K562 (cell line): ENCODE results near the gene PDZD2.

ENCODE experiments used
- CHCHD3 ChIP-seq: fragments of 250-450 bp; sonication (Bioruptor Pico); IDR thresholded peaks from 2 replicates; pipeline ENCODE4 v2.1.2; 2022; ENCODE audit warnings: mild to moderate bottlenecking
- MAFF ChIP-seq: IDR thresholded peaks from 2 replicates; pipeline ENCODE4 v1.6.1; 2012; ENCODE audit warnings: low read length, improper control_type of control experiment
- POLR2A ChIP-seq: fragments of 450-650 bp; conservative IDR thresholded peaks from 2 replicates; pipeline ENCODE4 v1.6.1; 2016
- RAD21 ChIP-seq, 2 experiments: fragments of 250-450 bp in 1 of 2; fragments of 450-650 bp in 1 of 2; sonication (Bioruptor Pico) in 1 of 2; formaldehyde crosslinking in 1 of 2; IDR thresholded peaks in 1 of 2; conservative IDR thresholded peaks in 1 of 2; 2 replicates each; pipeline versions ENCODE4 v1.4.0 to v1.8.0; 2020 to 2022; ENCODE audit warnings: mild to moderate bottlenecking in 2 of 2, moderate library complexity in 1 of 2
- SMC3 ChIP-seq: conservative IDR thresholded peaks from 2 replicates; pipeline ENCODE4 v1.6.1; 2011; ENCODE audit warnings: low read depth, low read length, improper control_type of control experiment; ENCODE audit not compliant: insufficient read depth
- TCF7 ChIP-seq: sonication (generic); IDR thresholded peaks from 2 replicates; pipeline ENCODE4 v1.6.1; 2016; ENCODE audit warnings: antibody characterized with exemption, borderline replicate concordance
- ZFX ChIP-seq: sonication (generic); formaldehyde crosslinking; IDR thresholded peaks from 2 replicates; pipeline ENCODE4 v1.8.0; 2022; ENCODE audit warnings: mild to moderate bottlenecking, missing genetic modification reagents, moderate library complexity
- TF ChIP-seq, protein P1 (sequence below), 2 experiments: fragments of 450-650 bp; formaldehyde crosslinking in 1 of 2; IDR thresholded peaks; 2 replicates each; pipeline versions ENCODE4 v1.4.0 to v1.6.1; 2014 to 2020; ENCODE audit warnings: mild to moderate bottlenecking in 2 of 2, borderline replicate concordance in 1 of 2, low read depth in 1 of 2
- TF ChIP-seq, protein P2 (sequence below): sonication (generic); formaldehyde crosslinking; IDR thresholded peaks from 2 replicates; pipeline ENCODE4 v1.9.0; 2022; ENCODE audit warnings: mild to moderate bottlenecking, missing genetic modification reagents
- TF ChIP-seq, protein P3 (sequence below): conservative IDR thresholded peaks from 2 replicates; pipeline ENCODE4 v1.6.1; 2011; ENCODE audit warnings: low read depth, mild to moderate bottlenecking, low read length; ENCODE audit not compliant: control insufficient read depth

DNA sequence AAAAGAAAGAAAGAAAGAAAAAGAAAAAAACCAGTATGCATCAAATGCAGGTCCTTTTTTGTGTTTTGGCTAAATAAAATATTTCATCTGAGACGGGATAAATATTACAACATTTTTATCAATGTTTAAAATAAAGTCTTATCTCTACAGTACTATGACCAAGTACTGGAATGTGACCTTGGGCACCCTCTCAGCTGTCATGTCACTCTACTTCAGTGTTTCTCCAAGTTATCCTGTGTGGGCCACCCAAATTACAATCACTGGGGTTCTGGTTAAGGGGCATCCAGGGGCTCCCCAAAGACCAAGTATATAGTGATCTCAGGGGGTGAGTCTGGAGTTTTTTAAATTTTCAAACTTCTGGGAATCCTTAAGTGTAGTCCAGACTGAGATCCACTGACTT is 3.5 kb upstream of the PDZD2 start:
- TF ChIP-seq SMC3 (no peak), MAFF (no peak), TCF7 (no peak), CHCHD3 (CRISPR knock-in tag) (no peak), ZFX (CRISPR knock-in tag) (no peak), POLR2A (no peak), RAD21 (CRISPR knock-in tag; conservative IDR thresholded peaks at IDR 0.05 in 1 of 2, IDR thresholded peaks at IDR 0.05 in 1 of 2) (no peak)
- TF ChIP-seq, protein P1, sequence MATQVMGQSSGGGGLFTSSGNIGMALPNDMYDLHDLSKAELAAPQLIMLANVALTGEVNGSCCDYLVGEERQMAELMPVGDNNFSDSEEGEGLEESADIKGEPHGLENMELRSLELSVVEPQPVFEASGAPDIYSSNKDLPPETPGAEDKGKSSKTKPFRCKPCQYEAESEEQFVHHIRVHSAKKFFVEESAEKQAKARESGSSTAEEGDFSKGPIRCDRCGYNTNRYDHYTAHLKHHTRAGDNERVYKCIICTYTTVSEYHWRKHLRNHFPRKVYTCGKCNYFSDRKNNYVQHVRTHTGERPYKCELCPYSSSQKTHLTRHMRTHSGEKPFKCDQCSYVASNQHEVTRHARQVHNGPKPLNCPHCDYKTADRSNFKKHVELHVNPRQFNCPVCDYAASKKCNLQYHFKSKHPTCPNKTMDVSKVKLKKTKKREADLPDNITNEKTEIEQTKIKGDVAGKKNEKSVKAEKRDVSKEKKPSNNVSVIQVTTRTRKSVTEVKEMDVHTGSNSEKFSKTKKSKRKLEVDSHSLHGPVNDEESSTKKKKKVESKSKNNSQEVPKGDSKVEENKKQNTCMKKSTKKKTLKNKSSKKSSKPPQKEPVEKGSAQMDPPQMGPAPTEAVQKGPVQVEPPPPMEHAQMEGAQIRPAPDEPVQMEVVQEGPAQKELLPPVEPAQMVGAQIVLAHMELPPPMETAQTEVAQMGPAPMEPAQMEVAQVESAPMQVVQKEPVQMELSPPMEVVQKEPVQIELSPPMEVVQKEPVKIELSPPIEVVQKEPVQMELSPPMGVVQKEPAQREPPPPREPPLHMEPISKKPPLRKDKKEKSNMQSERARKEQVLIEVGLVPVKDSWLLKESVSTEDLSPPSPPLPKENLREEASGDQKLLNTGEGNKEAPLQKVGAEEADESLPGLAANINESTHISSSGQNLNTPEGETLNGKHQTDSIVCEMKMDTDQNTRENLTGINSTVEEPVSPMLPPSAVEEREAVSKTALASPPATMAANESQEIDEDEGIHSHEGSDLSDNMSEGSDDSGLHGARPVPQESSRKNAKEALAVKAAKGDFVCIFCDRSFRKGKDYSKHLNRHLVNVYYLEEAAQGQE (IDR thresholded peaks at IDR 0.05; ENCODE audit: borderline replicate concordance) = no peak
- TF ChIP-seq, protein P1 (CRISPR knock-in tag; IDR thresholded peaks at IDR 0.05; ENCODE audit: low read depth) = no peak
- TF ChIP-seq, protein P2, sequence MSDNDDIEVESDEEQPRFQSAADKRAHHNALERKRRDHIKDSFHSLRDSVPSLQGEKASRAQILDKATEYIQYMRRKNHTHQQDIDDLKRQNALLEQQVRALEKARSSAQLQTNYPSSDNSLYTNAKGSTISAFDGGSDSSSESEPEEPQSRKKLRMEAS (CRISPR knock-in tag) = no peak
- TF ChIP-seq, protein P3, sequence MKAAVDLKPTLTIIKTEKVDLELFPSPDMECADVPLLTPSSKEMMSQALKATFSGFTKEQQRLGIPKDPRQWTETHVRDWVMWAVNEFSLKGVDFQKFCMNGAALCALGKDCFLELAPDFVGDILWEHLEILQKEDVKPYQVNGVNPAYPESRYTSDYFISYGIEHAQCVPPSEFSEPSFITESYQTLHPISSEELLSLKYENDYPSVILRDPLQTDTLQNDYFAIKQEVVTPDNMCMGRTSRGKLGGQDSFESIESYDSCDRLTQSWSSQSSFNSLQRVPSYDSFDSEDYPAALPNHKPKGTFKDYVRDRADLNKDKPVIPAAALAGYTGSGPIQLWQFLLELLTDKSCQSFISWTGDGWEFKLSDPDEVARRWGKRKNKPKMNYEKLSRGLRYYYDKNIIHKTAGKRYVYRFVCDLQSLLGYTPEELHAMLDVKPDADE = no peak
